HEK293 (cell line): ENCODE results near the gene CDH22.
A peak's percentile ranks its signal among the peaks of the same experiment; 100 is the strongest.

Experiments
- GFI1B ChIP-seq: fragments of 450-650 bp; formaldehyde crosslinking; IDR thresholded peaks from 2 replicates; pipeline ENCODE4 v1.5.1; 2016; ENCODE audit warnings: missing biosample characterization, missing genetic modification characterization
- HOXD13 ChIP-seq: sonication (generic); formaldehyde crosslinking; IDR thresholded peaks from 2 replicates; pipeline ENCODE4 v1.8.0; 2022; ENCODE audit warnings: missing genetic modification reagents, borderline replicate concordance
- MEIS1 ChIP-seq: sonication (generic); formaldehyde crosslinking; IDR thresholded peaks from 2 replicates; pipeline ENCODE4 v1.8.1; 2022; ENCODE audit warnings: missing genetic modification reagents, mild to moderate bottlenecking, borderline replicate concordance
- PRDM2 ChIP-seq: fragments of 450-650 bp; formaldehyde crosslinking; IDR thresholded peaks from 2 replicates; pipeline ENCODE4 v1.5.1; 2016; ENCODE audit warnings: missing biosample characterization, missing genetic modification characterization, borderline replicate concordance
- TSHZ1 ChIP-seq: fragments of 450-650 bp; formaldehyde crosslinking; IDR thresholded peaks from 2 replicates; pipeline ENCODE4 v1.5.1; 2016; ENCODE audit warnings: missing biosample characterization, missing genetic modification characterization, borderline replicate concordance
- ZNF114 ChIP-seq: fragments of 450-650 bp; formaldehyde crosslinking; IDR thresholded peaks from 2 replicates; pipeline ENCODE4 v1.5.0; 2017; ENCODE audit warnings: missing biosample characterization, missing genetic modification characterization
- ZNF148 ChIP-seq: fragments of 450-650 bp; formaldehyde crosslinking; IDR thresholded peaks from 2 replicates; pipeline ENCODE4 v1.5.0; 2017; ENCODE audit warnings: missing biosample characterization, missing genetic modification characterization, borderline replicate concordance
- ZNF155 ChIP-seq: fragments of 450-650 bp; formaldehyde crosslinking; IDR thresholded peaks from 2 replicates; pipeline ENCODE4 v1.5.1; 2016; ENCODE audit warnings: missing biosample characterization, missing genetic modification characterization
- ZNF18 ChIP-seq: fragments of 450-650 bp; formaldehyde crosslinking; IDR thresholded peaks from 2 replicates; pipeline ENCODE4 v1.5.1; 2016; ENCODE audit warnings: missing biosample characterization, missing genetic modification characterization
- ZNF274 ChIP-seq, 2 experiments: fragments of 200-500 bp in 1 of 2; fragments of 450-650 bp in 1 of 2; sonication (Bioruptor generic) in 1 of 2; formaldehyde crosslinking in 1 of 2; IDR thresholded peaks; 2 replicates each; pipeline versions ENCODE4 v1.5.1 to v1.6.1; 2014 to 2016; ENCODE audit warnings: borderline replicate concordance in 1 of 2, inconsistent platforms in 1 of 2, low read length in 1 of 2, missing biosample characterization in 1 of 2, missing genetic modification characterization in 1 of 2
- ZNF416 ChIP-seq: fragments of 450-650 bp; formaldehyde crosslinking; IDR thresholded peaks from 2 replicates; pipeline ENCODE4 v1.5.1; 2016; ENCODE audit warnings: missing biosample characterization, missing genetic modification characterization
- ZNF555 ChIP-seq: fragments of 450-650 bp; formaldehyde crosslinking; conservative IDR thresholded peaks from 2 replicates; pipeline ENCODE4 v1.5.1; 2017; ENCODE audit warnings: missing biosample characterization, mild to moderate bottlenecking, missing genetic modification characterization, inconsistent platforms
- ZNF558 ChIP-seq: fragments of 450-650 bp; formaldehyde crosslinking; IDR thresholded peaks from 2 replicates; pipeline ENCODE4 v1.5.1; 2016; ENCODE audit warnings: missing biosample characterization, missing genetic modification characterization
- ZNF561 ChIP-seq: fragments of 450-650 bp; IDR thresholded peaks from 2 replicates; pipeline ENCODE4 v1.5.1; 2018; ENCODE audit warnings: missing biosample characterization, missing genetic modification characterization, borderline replicate concordance
- ZNF585B ChIP-seq: fragments of 450-650 bp; formaldehyde crosslinking; IDR thresholded peaks from 2 replicates; pipeline ENCODE4 v1.5.1; 2016; ENCODE audit warnings: missing biosample characterization, missing genetic modification characterization
- ZNF670 ChIP-seq: fragments of 450-650 bp; formaldehyde crosslinking; IDR thresholded peaks from 2 replicates; pipeline ENCODE4 v1.5.1; 2016; ENCODE audit warnings: missing biosample characterization, missing genetic modification characterization, low read depth
- ZNF701 ChIP-seq: fragments of 450-650 bp; formaldehyde crosslinking; IDR thresholded peaks from 2 replicates; pipeline ENCODE4 v1.5.1; 2016; ENCODE audit warnings: missing biosample characterization, missing genetic modification characterization
- ZNF707 ChIP-seq: fragments of 450-650 bp; formaldehyde crosslinking; IDR thresholded peaks from 2 replicates; pipeline ENCODE4 v1.5.1; 2016; ENCODE audit warnings: missing biosample characterization, missing genetic modification characterization
- ZNF777 ChIP-seq: fragments of 450-650 bp; formaldehyde crosslinking; IDR thresholded peaks from 2 replicates; pipeline ENCODE4 v1.5.1; 2017; ENCODE audit warnings: missing biosample characterization, missing genetic modification characterization, borderline replicate concordance
- ZNF785 ChIP-seq: fragments of 450-650 bp; formaldehyde crosslinking; IDR thresholded peaks from 2 replicates; pipeline ENCODE4 v1.5.1; 2016; ENCODE audit warnings: missing biosample characterization, missing genetic modification characterization
- ZNF830 ChIP-seq: fragments of 450-650 bp; IDR thresholded peaks from 2 replicates; pipeline ENCODE4 v1.5.0; 2018; ENCODE audit warnings: missing biosample characterization, missing genetic modification characterization, low read depth, mild to moderate bottlenecking, moderate library complexity
- ZSCAN18 ChIP-seq: fragments of 450-650 bp; formaldehyde crosslinking; IDR thresholded peaks from 2 replicates; pipeline ENCODE4 v1.5.1; 2016; ENCODE audit warnings: missing biosample characterization, missing genetic modification characterization

Gene CDH22

GRCh38 chr20:46307139-46307998, 929 bp downstream of the CDH22 start (continued):
- no peak for TF ChIP-seq ZNF148 (tag by site-specific recombination)
- no peak for TF ChIP-seq ZNF561 (tag by site-specific recombination)
- TF ChIP-seq ZNF555 (tag by site-specific recombination) = no peak
- TF ChIP-seq ZNF114 (tag by site-specific recombination) = no peak
- TF ChIP-seq ZNF18 (tag by site-specific recombination) = no peak
- TF ChIP-seq ZNF274 (IDR thresholded peaks at IDR 0.05; ENCODE audit: low read length) = no peak
- TF ChIP-seq ZNF274 (tag by site-specific recombination; IDR thresholded peaks at IDR 0.05; ENCODE audit: borderline replicate concordance) = no peak
- no peak for TF ChIP-seq ZNF585B (tag by site-specific recombination)
- peak; percentile 99 for TF ChIP-seq ZNF777
- no peak for TF ChIP-seq ZNF558 (tag by site-specific recombination)
- no peak for TF ChIP-seq ZSCAN18 (tag by site-specific recombination)
- TF ChIP-seq ZNF416 (tag by site-specific recombination) = no peak
- TF ChIP-seq ZNF701 (tag by site-specific recombination) = no peak
- TF ChIP-seq GFI1B = no peak
- no peak for TF ChIP-seq PRDM2 (tag by site-specific recombination)
- TF ChIP-seq ZNF785 (tag by site-specific recombination) = no peak
- TF ChIP-seq ZNF155 (tag by site-specific recombination) = no peak
- no peak for TF ChIP-seq ZNF670 (tag by site-specific recombination)
- no peak for TF ChIP-seq HOXD13 (CRISPR knock-in tag)
- no peak for TF ChIP-seq ZNF830 (tag by site-specific recombination)
- TF ChIP-seq MEIS1 (CRISPR knock-in tag) = no peak
- no peak for TF ChIP-seq ZNF707 (tag by site-specific recombination)
- no peak for TF ChIP-seq TSHZ1 (tag by site-specific recombination)
